Measurements from ENCODE around the gene JAKMIP3.

JAKMIP3 gene

GRCh38 chr10:132100091-132100481, 34.3 kb downstream of the JAKMIP3 start:
- DNase-seq = no peak

- DNase-seq = no peak
Observed at GRCh38 chr10:132100556-132101349, 35.0 kb downstream of the JAKMIP3 start.

- no peak for DNase-seq
Observed at GRCh38 chr10:132101529-132101928, 35.8 kb downstream of the JAKMIP3 start.

GRCh38 chr10:132102071-132102716, 36.4 kb downstream of the JAKMIP3 start:
- no peak for DNase-seq

GRCh38 chr10:132102717-132103110, 37.0 kb downstream of the JAKMIP3 start:
- no peak for DNase-seq

- DNase-seq = no peak
Observed at GRCh38 chr10:132103116-132103910, 37.6 kb downstream of the JAKMIP3 start.

GRCh38 chr10:132104062-132104461, 38.3 kb downstream of the JAKMIP3 start:
- DNase-seq = no peak

GRCh38 chr10:132104471-132105301, 38.9 kb downstream of the JAKMIP3 start:
- DNase-seq = no peak

- DNase-seq = no peak
Observed at GRCh38 chr10:132105302-132105995, 39.7 kb downstream of the JAKMIP3 start.

- no peak for DNase-seq
Observed at GRCh38 chr10:132106431-132106830, 40.7 kb downstream of the JAKMIP3 start.

- no peak for DNase-seq
Observed at GRCh38 chr10:132107186-132107948, 41.6 kb downstream of the JAKMIP3 start.

- no peak for DNase-seq
Observed at GRCh38 chr10:132107949-132108877, 42.5 kb downstream of the JAKMIP3 start.

- DNase-seq = no peak
Observed at GRCh38 chr10:132109341-132110110, 43.8 kb downstream of the JAKMIP3 start.

- no peak for DNase-seq
Observed at GRCh38 chr10:132110111-132110521, 44.4 kb downstream of the JAKMIP3 start.

GRCh38 chr10:132110713-132111112, 45.0 kb downstream of the JAKMIP3 start:
- no peak for DNase-seq

GRCh38 chr10:132111121-132111731, 45.5 kb downstream of the JAKMIP3 start:
- no peak for DNase-seq

- no peak for DNase-seq
Observed at GRCh38 chr10:132111871-132112341, 46.2 kb downstream of the JAKMIP3 start.

- no peak for DNase-seq
Observed at GRCh38 chr10:132112611-132113010, 46.9 kb downstream of the JAKMIP3 start.

- no peak for DNase-seq
Observed at GRCh38 chr10:132113206-132113605, 47.5 kb downstream of the JAKMIP3 start.
